HEK293 (cell line): Measurements from ENCODE around the gene SYNC.

Source experiments
- BCL11A ChIP-seq: fragments of 450-650 bp; formaldehyde crosslinking; IDR thresholded peaks from 2 replicates; pipeline ENCODE4 v1.5.1; 2016; ENCODE audit warnings: low read depth, missing biosample characterization, missing genetic modification characterization
- GFI1B ChIP-seq: fragments of 450-650 bp; formaldehyde crosslinking; IDR thresholded peaks from 2 replicates; pipeline ENCODE4 v1.5.1; 2016; ENCODE audit warnings: missing biosample characterization, missing genetic modification characterization
- GLIS1 ChIP-seq: fragments of 450-650 bp; formaldehyde crosslinking; IDR thresholded peaks from 2 replicates; pipeline ENCODE4 v1.5.1; 2016; ENCODE audit warnings: missing biosample characterization, missing genetic modification characterization
- HOXA7 ChIP-seq: sonication (generic); formaldehyde crosslinking; IDR thresholded peaks from 2 replicates; pipeline ENCODE4 v1.8.1; 2022; ENCODE audit warnings: missing genetic modification reagents, borderline replicate concordance
- SP7 ChIP-seq: fragments of 450-650 bp; formaldehyde crosslinking; IDR thresholded peaks from 2 replicates; pipeline ENCODE4 v1.5.1; 2016; ENCODE audit warnings: missing biosample characterization, missing genetic modification characterization
- WT1 ChIP-seq: fragments of 450-650 bp; formaldehyde crosslinking; IDR thresholded peaks from 2 replicates; pipeline ENCODE4 v1.5.1; 2016; ENCODE audit warnings: missing biosample characterization, missing genetic modification characterization
- YY1 ChIP-seq: fragments of 450-650 bp; formaldehyde crosslinking; IDR thresholded peaks from 2 replicates; pipeline ENCODE4 v1.5.1; 2018; ENCODE audit warnings: missing biosample characterization, missing genetic modification characterization
- ZBTB8A ChIP-seq: fragments of 450-650 bp; formaldehyde crosslinking; IDR thresholded peaks from 2 replicates; pipeline ENCODE4 v1.5.1; 2016; ENCODE audit warnings: missing biosample characterization, missing genetic modification characterization
- ZNF248 ChIP-seq: fragments of 450-650 bp; formaldehyde crosslinking; IDR thresholded peaks from 2 replicates; pipeline ENCODE4 v1.5.1; 2017; ENCODE audit warnings: missing biosample characterization, missing genetic modification characterization
- ZNF302 ChIP-seq: fragments of 450-650 bp; formaldehyde crosslinking; IDR thresholded peaks from 2 replicates; pipeline ENCODE4 v1.5.1; 2016; ENCODE audit warnings: missing biosample characterization, missing genetic modification characterization, low read depth
- ZNF394 ChIP-seq: fragments of 450-650 bp; formaldehyde crosslinking; IDR thresholded peaks from 2 replicates; pipeline ENCODE4 v1.5.1; 2016; ENCODE audit warnings: missing biosample characterization, missing genetic modification characterization, mild to moderate bottlenecking, moderate library complexity, borderline replicate concordance
- ZNF473 ChIP-seq: fragments of 450-650 bp; formaldehyde crosslinking; IDR thresholded peaks from 2 replicates; pipeline ENCODE4 v1.5.1; 2017; ENCODE audit warnings: missing biosample characterization, missing genetic modification characterization
- ZNF521 ChIP-seq: fragments of 450-650 bp; formaldehyde crosslinking; IDR thresholded peaks from 2 replicates; pipeline ENCODE4 v1.5.1; 2017; ENCODE audit warnings: missing biosample characterization, mild to moderate bottlenecking, missing genetic modification characterization
- ZNF555 ChIP-seq: fragments of 450-650 bp; formaldehyde crosslinking; conservative IDR thresholded peaks from 2 replicates; pipeline ENCODE4 v1.5.1; 2017; ENCODE audit warnings: missing biosample characterization, mild to moderate bottlenecking, missing genetic modification characterization, inconsistent platforms
- ZNF670 ChIP-seq: fragments of 450-650 bp; formaldehyde crosslinking; IDR thresholded peaks from 2 replicates; pipeline ENCODE4 v1.5.1; 2016; ENCODE audit warnings: missing biosample characterization, missing genetic modification characterization, low read depth
- TF ChIP-seq, protein P1 (sequence below): fragments of 450-650 bp; formaldehyde crosslinking; IDR thresholded peaks from 2 replicates; pipeline ENCODE4 v1.5.1; 2016; ENCODE audit warnings: missing biosample characterization, missing genetic modification characterization
- TF ChIP-seq, protein P2 (sequence below): fragments of 450-650 bp; formaldehyde crosslinking; IDR thresholded peaks from 2 replicates; pipeline ENCODE4 v1.5.1; 2016; ENCODE audit warnings: missing biosample characterization, missing genetic modification characterization
- TF ChIP-seq, protein P3 (sequence below): fragments of 450-650 bp; formaldehyde crosslinking; IDR thresholded peaks from 2 replicates; pipeline ENCODE4 v1.5.1; 2016; ENCODE audit warnings: missing biosample characterization, missing genetic modification characterization
- TF ChIP-seq, protein P4 (sequence below): fragments of 450-650 bp; formaldehyde crosslinking; IDR thresholded peaks from 2 replicates; pipeline ENCODE4 v1.5.1; 2017; ENCODE audit warnings: missing biosample characterization, mild to moderate bottlenecking, missing genetic modification characterization, moderate library complexity
- TF ChIP-seq, protein P5 (sequence below): fragments of 450-650 bp; formaldehyde crosslinking; IDR thresholded peaks from 2 replicates; pipeline ENCODE4 v1.5.1; 2016; ENCODE audit warnings: missing biosample characterization, missing genetic modification characterization
- TF ChIP-seq, protein P6 (sequence below): fragments of 450-650 bp; formaldehyde crosslinking; IDR thresholded peaks from 2 replicates; pipeline ENCODE4 v1.5.1; 2017; ENCODE audit warnings: missing biosample characterization, missing genetic modification characterization
- TF ChIP-seq, protein P7 (sequence below): fragments of 450-650 bp; formaldehyde crosslinking; IDR thresholded peaks from 2 replicates; pipeline ENCODE4 v1.5.1; 2016; ENCODE audit warnings: missing biosample characterization, missing genetic modification characterization, borderline replicate concordance
- TF ChIP-seq, protein P8 (sequence below): fragments of 450-650 bp; formaldehyde crosslinking; IDR thresholded peaks from 2 replicates; pipeline ENCODE4 v1.5.1; 2017; ENCODE audit warnings: missing biosample characterization, missing genetic modification characterization

Gene SYNC

DNA sequence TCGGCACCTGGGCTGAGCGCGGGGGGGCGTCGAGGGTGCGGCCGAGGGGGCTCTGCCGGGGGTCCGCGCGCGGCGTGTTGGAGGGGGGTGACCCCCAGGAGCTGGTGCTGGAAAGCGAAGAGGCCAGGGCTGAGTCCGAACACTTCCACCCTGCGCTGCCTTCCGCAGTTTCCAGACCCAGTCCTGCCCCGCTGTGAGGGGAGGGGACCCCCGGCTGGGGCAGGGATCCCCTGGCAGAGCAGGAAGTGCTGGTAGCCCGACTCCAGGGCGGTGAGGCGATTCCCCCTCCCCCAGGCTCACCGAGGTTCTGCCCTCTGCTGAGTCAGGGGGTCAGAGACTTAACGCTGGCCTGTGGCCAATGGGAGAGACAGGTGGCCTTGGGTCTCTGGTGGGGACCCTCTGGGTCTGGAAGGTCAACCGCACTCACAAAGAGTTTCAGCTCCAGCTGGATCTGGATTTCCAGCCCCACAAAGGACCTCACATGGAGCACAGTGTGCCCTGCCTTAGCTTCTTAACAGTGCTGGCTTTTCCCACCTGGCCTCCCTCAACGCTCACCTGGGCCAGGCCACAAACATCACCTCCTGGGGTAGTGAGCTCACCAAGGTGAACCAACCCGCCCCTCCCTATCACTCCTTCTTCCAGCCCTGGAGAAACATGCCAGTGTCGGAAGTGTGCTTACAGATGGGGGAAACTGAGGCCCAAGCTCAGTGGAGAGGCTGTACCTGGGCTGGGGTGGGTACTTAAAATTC, 39.8 kb upstream of the SYNC start (continued):
- TF ChIP-seq YY1 (tag by site-specific recombination) (no peak), ZNF394 (tag by site-specific recombination) (no peak), GLIS1 (tag by site-specific recombination) (peak; percentile 97), ZNF248 (tag by site-specific recombination) (no peak), ZBTB8A (tag by site-specific recombination) (peak; percentile 73), GFI1B (tag by site-specific recombination) (no peak), ZNF302 (no peak), ZNF670 (tag by site-specific recombination) (no peak), HOXA7 (no peak), ZNF473 (tag by site-specific recombination) (no peak), ZNF521 (tag by site-specific recombination) (no peak), BCL11A (tag by site-specific recombination) (no peak), ZNF555 (no peak), WT1 (peak; percentile 11; the same call in 1 of the 2 replicates), SP7 (tag by site-specific recombination) (0 out of 2 replicates have a peak, but pooled peaks have one; percentile 14)
- TF ChIP-seq, protein P1, sequence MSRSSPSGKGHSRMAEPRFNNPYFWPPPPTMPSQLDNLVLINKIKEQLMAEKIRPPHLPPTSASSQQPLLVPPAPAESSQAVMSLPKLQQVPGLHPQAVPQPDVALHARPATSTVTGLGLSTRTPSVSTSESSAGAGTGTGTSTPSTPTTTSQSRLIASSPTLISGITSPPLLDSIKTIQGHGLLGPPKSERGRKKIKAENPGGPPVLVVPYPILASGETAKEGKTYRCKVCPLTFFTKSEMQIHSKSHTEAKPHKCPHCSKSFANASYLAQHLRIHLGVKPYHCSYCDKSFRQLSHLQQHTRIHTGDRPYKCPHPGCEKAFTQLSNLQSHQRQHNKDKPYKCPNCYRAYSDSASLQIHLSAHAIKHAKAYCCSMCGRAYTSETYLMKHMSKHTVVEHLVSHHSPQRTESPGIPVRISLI = no peak
- TF ChIP-seq, protein P2, sequence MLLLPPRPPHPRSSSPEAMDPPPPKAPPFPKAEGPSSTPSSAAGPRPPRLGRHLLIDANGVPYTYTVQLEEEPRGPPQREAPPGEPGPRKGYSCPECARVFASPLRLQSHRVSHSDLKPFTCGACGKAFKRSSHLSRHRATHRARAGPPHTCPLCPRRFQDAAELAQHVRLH (tag by site-specific recombination) = no peak
- TF ChIP-seq, protein P3, sequence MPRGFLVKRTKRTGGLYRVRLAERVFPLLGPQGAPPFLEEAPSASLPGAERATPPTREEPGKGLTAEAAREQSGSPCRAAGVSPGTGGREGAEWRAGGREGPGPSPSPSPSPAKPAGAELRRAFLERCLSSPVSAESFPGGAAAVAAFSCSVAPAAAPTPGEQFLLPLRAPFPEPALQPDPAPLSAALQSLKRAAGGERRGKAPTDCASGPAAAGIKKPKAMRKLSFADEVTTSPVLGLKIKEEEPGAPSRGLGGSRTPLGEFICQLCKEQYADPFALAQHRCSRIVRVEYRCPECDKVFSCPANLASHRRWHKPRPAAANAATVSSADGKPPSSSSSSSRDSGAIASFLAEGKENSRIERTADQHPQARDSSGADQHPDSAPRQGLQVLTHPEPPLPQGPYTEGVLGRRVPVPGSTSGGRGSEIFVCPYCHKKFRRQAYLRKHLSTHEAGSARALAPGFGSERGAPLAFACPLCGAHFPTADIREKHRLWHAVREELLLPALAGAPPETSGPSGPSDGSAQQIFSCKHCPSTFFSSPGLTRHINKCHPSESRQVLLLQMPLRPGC = no peak
- TF ChIP-seq, protein P4, sequence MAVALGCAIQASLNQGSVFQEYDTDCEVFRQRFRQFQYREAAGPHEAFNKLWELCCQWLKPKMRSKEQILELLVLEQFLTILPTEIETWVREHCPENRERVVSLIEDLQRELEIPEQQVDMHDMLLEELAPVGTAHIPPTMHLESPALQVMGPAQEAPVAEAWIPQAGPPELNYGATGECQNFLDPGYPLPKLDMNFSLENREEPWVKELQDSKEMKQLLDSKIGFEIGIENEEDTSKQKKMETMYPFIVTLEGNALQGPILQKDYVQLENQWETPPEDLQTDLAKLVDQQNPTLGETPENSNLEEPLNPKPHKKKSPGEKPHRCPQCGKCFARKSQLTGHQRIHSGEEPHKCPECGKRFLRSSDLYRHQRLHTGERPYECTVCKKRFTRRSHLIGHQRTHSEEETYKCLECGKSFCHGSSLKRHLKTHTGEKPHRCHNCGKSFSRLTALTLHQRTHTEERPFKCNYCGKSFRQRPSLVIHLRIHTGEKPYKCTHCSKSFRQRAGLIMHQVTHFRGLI (tag by site-specific recombination) = no peak
- TF ChIP-seq, protein P5, sequence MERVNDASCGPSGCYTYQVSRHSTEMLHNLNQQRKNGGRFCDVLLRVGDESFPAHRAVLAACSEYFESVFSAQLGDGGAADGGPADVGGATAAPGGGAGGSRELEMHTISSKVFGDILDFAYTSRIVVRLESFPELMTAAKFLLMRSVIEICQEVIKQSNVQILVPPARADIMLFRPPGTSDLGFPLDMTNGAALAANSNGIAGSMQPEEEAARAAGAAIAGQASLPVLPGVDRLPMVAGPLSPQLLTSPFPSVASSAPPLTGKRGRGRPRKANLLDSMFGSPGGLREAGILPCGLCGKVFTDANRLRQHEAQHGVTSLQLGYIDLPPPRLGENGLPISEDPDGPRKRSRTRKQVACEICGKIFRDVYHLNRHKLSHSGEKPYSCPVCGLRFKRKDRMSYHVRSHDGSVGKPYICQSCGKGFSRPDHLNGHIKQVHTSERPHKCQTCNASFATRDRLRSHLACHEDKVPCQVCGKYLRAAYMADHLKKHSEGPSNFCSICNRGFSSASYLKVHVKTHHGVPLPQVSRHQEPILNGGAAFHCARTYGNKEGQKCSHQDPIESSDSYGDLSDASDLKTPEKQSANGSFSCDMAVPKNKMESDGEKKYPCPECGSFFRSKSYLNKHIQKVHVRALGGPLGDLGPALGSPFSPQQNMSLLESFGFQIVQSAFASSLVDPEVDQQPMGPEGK = peak; percentile 90
- TF ChIP-seq, protein P6, sequence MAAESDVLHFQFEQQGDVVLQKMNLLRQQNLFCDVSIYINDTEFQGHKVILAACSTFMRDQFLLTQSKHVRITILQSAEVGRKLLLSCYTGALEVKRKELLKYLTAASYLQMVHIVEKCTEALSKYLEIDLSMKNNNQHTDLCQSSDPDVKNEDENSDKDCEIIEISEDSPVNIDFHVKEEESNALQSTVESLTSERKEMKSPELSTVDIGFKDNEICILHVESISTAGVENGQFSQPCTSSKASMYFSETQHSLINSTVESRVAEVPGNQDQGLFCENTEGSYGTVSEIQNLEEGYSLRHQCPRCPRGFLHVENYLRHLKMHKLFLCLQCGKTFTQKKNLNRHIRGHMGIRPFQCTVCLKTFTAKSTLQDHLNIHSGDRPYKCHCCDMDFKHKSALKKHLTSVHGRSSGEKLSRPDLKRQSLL (tag by site-specific recombination) = no peak
- TF ChIP-seq, protein P7, sequence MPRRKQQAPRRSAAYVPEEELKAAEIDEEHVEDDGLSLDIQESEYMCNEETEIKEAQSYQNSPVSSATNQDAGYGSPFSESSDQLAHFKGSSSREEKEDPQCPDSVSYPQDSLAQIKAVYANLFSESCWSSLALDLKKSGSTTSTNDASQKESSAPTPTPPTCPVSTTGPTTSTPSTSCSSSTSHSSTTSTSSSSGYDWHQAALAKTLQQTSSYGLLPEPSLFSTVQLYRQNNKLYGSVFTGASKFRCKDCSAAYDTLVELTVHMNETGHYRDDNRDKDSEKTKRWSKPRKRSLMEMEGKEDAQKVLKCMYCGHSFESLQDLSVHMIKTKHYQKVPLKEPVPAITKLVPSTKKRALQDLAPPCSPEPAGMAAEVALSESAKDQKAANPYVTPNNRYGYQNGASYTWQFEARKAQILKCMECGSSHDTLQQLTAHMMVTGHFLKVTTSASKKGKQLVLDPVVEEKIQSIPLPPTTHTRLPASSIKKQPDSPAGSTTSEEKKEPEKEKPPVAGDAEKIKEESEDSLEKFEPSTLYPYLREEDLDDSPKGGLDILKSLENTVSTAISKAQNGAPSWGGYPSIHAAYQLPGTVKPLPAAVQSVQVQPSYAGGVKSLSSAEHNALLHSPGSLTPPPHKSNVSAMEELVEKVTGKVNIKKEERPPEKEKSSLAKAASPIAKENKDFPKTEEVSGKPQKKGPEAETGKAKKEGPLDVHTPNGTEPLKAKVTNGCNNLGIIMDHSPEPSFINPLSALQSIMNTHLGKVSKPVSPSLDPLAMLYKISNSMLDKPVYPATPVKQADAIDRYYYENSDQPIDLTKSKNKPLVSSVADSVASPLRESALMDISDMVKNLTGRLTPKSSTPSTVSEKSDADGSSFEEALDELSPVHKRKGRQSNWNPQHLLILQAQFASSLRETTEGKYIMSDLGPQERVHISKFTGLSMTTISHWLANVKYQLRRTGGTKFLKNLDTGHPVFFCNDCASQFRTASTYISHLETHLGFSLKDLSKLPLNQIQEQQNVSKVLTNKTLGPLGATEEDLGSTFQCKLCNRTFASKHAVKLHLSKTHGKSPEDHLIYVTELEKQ (tag by site-specific recombination) = no peak
- TF ChIP-seq, protein P8, sequence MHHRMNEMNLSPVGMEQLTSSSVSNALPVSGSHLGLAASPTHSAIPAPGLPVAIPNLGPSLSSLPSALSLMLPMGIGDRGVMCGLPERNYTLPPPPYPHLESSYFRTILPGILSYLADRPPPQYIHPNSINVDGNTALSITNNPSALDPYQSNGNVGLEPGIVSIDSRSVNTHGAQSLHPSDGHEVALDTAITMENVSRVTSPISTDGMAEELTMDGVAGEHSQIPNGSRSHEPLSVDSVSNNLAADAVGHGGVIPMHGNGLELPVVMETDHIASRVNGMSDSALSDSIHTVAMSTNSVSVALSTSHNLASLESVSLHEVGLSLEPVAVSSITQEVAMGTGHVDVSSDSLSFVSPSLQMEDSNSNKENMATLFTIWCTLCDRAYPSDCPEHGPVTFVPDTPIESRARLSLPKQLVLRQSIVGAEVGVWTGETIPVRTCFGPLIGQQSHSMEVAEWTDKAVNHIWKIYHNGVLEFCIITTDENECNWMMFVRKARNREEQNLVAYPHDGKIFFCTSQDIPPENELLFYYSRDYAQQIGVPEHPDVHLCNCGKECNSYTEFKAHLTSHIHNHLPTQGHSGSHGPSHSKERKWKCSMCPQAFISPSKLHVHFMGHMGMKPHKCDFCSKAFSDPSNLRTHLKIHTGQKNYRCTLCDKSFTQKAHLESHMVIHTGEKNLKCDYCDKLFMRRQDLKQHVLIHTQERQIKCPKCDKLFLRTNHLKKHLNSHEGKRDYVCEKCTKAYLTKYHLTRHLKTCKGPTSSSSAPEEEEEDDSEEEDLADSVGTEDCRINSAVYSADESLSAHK (tag by site-specific recombination) = no peak
